HL-60 (cell line): ENCODE data around the gene STON2.

Experiments used
- DNase-seq, 2 experiments: peaks; one replicate each; pipeline ENCODE4 v3.0.0-alpha.2; 2010 to 2020; ENCODE audit warnings: low read depth in 1 of 2, low spot score in 1 of 2
- H3K27ac ChIP-seq: fragments of 250-450 bp; sonication (Bioruptor Pico); replicated peaks from 2 replicates; pipeline ENCODE4 v1.5.1; 2020; ENCODE audit warnings: mild to moderate bottlenecking, moderate library complexity
- H3K27me3 ChIP-seq: fragments of 250-450 bp; sonication (Bioruptor Pico); 2 replicates; pipeline ENCODE4 v1.5.1; 2021; ENCODE audit warnings: mild to moderate bottlenecking, moderate library complexity; ENCODE audit not compliant: insufficient read depth, poor library complexity, severe bottlenecking
- H3K4me3 ChIP-seq: replicated peaks from 2 replicates; pipeline ENCODE4 v1.5.1; 2011; ENCODE audit warnings: mild to moderate bottlenecking, control low read depth, low read length; ENCODE audit not compliant: insufficient read depth
- GABPA ChIP-seq: IDR thresholded peaks from 2 replicates; pipeline ENCODE4 v1.6.1; 2012; ENCODE audit warnings: low read depth
- POLR2AphosphoS5 ChIP-seq: IDR thresholded peaks from 2 replicates; pipeline ENCODE4 v1.6.1; 2012; ENCODE audit warnings: low read depth
- SPI1 ChIP-seq: IDR thresholded peaks from 2 replicates; pipeline ENCODE4 v1.6.1; 2012; ENCODE audit warnings: low read depth, mild to moderate bottlenecking, borderline replicate concordance
- TF ChIP-seq, protein P1 (sequence below): IDR thresholded peaks from 2 replicates; pipeline ENCODE4 v1.6.1; 2012; ENCODE audit warnings: low read depth; ENCODE audit not compliant: insufficient replicate concordance
- TF ChIP-seq, protein P2 (sequence below): IDR thresholded peaks from one replicate; pipeline ENCODE4 v1.5.1; 2011; ENCODE audit warnings: low read length, control low read depth, inconsistent platforms; ENCODE audit not compliant: insufficient read depth

The STON2 gene

GRCh38 chr14:81392976-81393643, 7.0 kb downstream of the STON2 start:
- Histone ChIP-seq H3K27me3 (no peaks in the 10 kb centered on the region), H3K4me3 (no peak overlapping the region), H3K27ac (no peak overlapping the region)

GRCh38 chr14:81392052-81392451, 8.1 kb downstream of the STON2 start:
- Histone ChIP-seq H3K4me3 (no peak overlapping the region), H3K27ac (no peak overlapping the region), H3K27me3 (no peaks in the 10 kb centered on the region)
- TF ChIP-seq SPI1: no peak
- TF ChIP-seq GABPA: no peak
- TF ChIP-seq, protein P1, sequence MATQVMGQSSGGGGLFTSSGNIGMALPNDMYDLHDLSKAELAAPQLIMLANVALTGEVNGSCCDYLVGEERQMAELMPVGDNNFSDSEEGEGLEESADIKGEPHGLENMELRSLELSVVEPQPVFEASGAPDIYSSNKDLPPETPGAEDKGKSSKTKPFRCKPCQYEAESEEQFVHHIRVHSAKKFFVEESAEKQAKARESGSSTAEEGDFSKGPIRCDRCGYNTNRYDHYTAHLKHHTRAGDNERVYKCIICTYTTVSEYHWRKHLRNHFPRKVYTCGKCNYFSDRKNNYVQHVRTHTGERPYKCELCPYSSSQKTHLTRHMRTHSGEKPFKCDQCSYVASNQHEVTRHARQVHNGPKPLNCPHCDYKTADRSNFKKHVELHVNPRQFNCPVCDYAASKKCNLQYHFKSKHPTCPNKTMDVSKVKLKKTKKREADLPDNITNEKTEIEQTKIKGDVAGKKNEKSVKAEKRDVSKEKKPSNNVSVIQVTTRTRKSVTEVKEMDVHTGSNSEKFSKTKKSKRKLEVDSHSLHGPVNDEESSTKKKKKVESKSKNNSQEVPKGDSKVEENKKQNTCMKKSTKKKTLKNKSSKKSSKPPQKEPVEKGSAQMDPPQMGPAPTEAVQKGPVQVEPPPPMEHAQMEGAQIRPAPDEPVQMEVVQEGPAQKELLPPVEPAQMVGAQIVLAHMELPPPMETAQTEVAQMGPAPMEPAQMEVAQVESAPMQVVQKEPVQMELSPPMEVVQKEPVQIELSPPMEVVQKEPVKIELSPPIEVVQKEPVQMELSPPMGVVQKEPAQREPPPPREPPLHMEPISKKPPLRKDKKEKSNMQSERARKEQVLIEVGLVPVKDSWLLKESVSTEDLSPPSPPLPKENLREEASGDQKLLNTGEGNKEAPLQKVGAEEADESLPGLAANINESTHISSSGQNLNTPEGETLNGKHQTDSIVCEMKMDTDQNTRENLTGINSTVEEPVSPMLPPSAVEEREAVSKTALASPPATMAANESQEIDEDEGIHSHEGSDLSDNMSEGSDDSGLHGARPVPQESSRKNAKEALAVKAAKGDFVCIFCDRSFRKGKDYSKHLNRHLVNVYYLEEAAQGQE: no peak
- TF ChIP-seq, protein P2, sequence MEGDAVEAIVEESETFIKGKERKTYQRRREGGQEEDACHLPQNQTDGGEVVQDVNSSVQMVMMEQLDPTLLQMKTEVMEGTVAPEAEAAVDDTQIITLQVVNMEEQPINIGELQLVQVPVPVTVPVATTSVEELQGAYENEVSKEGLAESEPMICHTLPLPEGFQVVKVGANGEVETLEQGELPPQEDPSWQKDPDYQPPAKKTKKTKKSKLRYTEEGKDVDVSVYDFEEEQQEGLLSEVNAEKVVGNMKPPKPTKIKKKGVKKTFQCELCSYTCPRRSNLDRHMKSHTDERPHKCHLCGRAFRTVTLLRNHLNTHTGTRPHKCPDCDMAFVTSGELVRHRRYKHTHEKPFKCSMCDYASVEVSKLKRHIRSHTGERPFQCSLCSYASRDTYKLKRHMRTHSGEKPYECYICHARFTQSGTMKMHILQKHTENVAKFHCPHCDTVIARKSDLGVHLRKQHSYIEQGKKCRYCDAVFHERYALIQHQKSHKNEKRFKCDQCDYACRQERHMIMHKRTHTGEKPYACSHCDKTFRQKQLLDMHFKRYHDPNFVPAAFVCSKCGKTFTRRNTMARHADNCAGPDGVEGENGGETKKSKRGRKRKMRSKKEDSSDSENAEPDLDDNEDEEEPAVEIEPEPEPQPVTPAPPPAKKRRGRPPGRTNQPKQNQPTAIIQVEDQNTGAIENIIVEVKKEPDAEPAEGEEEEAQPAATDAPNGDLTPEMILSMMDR: no peak
- TF ChIP-seq POLR2AphosphoS5: no peak
- no peak for DNase-seq

More at GRCh38 chr14:81392976-81393643, 7.0 kb downstream of the STON2 start:
- no peak for DNase-seq
- TF ChIP-seq POLR2AphosphoS5: no peak
- no peak for TF ChIP-seq SPI1
- TF ChIP-seq, protein P1: no peak
- TF ChIP-seq GABPA: no peak
- TF ChIP-seq, protein P2: no peak

DNA sequence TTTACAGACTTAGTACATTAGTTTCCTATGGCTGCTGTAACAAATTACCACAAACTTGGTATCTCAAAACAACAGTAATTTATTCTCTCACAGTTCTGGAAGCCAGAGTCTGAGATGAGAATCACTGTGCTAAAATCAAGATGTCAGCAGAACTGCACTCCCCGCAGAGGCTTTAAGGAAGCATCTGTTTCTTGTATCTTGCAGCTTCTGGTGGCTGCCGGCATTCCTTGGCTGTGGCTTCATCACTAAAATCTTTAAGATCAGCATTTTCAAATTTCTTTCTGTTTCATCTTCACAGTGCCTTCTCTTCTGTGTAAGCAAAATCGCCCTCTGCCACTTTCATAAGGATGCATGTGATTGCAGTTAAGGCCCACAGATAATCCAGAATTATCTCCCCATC, 9.4 kb downstream of the STON2 start:
- no peak for DNase-seq
- H3K27me3 ChIP-seq: no peaks in the 10 kb centered on the region
- no peak overlapping the region for H3K4me3 ChIP-seq
- no peak overlapping the region for H3K27ac ChIP-seq
- TF ChIP-seq, protein P1: no peak
- TF ChIP-seq SPI1 (no peak), POLR2AphosphoS5 (no peak), GABPA (no peak)
- TF ChIP-seq, protein P2: no peak
